ENCODE measurements around the gene ALCAM.

Gene ALCAM

DNA sequence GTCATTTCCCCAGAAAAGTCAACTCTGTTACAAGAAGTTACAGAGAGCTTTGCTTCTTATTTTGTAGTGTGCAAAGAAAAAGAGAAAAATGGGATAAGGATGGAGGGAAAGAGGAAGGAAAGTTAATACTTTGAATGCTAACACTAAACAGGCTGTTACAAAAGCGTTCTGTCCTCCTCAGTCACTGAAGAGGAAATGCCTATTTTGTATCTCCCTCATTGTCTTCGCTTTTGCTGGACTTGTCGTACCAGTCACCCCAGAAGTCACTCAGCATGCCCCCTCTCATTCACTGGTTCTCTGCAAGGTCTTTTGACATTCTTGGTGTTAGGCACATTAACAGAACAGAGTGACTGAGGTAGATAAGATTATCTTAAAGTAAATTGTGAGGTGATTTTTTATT lies 129.6 kb downstream of the ALCAM start:
- TF ChIP-seq, protein P1, sequence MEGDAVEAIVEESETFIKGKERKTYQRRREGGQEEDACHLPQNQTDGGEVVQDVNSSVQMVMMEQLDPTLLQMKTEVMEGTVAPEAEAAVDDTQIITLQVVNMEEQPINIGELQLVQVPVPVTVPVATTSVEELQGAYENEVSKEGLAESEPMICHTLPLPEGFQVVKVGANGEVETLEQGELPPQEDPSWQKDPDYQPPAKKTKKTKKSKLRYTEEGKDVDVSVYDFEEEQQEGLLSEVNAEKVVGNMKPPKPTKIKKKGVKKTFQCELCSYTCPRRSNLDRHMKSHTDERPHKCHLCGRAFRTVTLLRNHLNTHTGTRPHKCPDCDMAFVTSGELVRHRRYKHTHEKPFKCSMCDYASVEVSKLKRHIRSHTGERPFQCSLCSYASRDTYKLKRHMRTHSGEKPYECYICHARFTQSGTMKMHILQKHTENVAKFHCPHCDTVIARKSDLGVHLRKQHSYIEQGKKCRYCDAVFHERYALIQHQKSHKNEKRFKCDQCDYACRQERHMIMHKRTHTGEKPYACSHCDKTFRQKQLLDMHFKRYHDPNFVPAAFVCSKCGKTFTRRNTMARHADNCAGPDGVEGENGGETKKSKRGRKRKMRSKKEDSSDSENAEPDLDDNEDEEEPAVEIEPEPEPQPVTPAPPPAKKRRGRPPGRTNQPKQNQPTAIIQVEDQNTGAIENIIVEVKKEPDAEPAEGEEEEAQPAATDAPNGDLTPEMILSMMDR (IDR thresholded peaks at IDR 0.05; ENCODE audit: unreplicated experiment in 3 of 3), result no peak
- H3K9me3 Mint-ChIP-seq, result peaks cover 12% of the 10 kb centered on the region
- peaks cover 16% of the 10 kb centered on the region for H3K36me3 Mint-ChIP-seq (ENCODE audit: low read depth)
- H3K4me3 Mint-ChIP-seq, result no peak overlapping the region
- H3K27me3 Mint-ChIP-seq (ENCODE audit: low read depth), result no peaks in the 10 kb centered on the region
- H3K27ac Mint-ChIP-seq, result no peak overlapping the region
- peaks cover 15% of the 10 kb centered on the region for H3K4me1 Mint-ChIP-seq

DNA sequence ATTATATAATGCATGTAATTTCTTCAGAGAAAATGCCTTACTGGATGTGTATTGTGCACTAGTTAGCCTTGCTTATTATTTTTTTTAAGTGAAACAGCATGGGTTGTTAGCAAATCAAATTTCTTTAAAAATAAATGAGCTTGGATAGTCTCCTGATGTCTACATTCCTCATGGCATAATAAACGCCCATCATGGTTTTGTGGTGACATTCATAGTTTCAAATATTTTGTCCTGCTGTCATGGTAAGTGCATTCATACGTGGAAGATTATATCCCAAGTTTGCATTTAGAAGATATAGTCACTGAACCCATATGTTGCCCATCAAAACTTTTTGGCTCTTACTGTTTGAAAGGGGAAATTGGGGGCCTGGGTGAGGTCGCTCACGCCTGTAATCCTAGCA lies 130.7 kb downstream of the ALCAM start:
- Mint-ChIP-seq H3K4me1 (peaks cover 15% of the 10 kb centered on the region), H3K9me3 (peaks cover 2% of the 10 kb centered on the region), H3K36me3 (ENCODE audit: low read depth) (peaks cover 6% of the 10 kb centered on the region), H3K27ac (no peak overlapping the region), H3K4me3 (no peak overlapping the region), H3K27me3 (ENCODE audit: low read depth) (no peaks in the 10 kb centered on the region)
- TF ChIP-seq, protein P1 (IDR thresholded peaks at IDR 0.05; ENCODE audit: unreplicated experiment in 3 of 3), result no peak

DNA sequence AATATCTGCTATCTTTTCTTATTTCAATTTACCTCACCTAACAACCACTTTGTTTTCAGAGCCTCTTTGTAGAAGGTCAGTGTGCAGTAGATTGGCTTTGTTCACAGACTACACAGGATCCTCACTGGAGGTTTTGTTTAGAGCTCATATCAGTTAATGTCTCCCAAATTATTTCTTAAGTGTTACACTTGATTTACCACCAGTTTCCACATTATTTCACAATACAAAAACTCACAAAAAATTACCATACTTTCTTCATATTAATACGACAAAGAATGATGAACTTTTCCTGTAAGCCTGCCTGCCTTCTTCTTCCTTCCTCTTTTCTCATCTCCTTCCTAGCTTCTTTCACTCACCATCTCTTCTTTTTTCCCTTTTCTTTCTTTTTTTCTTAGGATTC lies 133.3 kb downstream of the ALCAM start:
- Mint-ChIP-seq H3K27ac (peak overlapping the region in 2 of 3 experiments; percentile 5 to 26), H3K4me3 (no peak overlapping the region), H3K9me3 (no peaks in the 10 kb centered on the region), H3K4me1 (peaks cover 20% of the 10 kb centered on the region), H3K36me3 (ENCODE audit: low read depth) (no peaks in the 10 kb centered on the region), H3K27me3 (ENCODE audit: low read depth) (no peaks in the 10 kb centered on the region)
- TF ChIP-seq, protein P1 (IDR thresholded peaks at IDR 0.05; ENCODE audit: unreplicated experiment in 3 of 3), result no peak

DNA sequence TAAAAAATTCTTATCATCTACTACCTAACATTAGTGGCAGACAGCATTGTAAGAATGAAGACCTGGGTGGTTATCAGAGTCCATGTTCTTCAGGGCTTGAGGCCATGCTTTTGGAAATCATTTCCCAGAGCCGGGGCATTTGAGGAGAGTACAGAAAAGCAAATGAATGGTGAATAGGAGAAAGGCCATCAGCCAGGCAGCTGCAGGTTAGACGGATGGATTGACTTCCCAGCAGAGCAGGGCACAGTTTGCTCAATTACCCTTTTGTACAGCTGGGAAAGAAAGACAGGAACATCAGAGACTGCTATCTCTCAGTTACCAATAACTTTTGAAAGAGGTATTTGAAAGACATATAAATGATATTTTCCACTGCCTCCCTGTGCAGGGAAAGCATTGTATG lies 135.6 kb downstream of the ALCAM start:
- no peak overlapping the region for H3K4me3 Mint-ChIP-seq
- H3K9me3 Mint-ChIP-seq, result no peaks in the 10 kb centered on the region
- H3K4me1 Mint-ChIP-seq, result peaks cover 16% of the 10 kb centered on the region
- TF ChIP-seq, protein P1 (IDR thresholded peaks at IDR 0.05; ENCODE audit: unreplicated experiment in 3 of 3), result no peak
- H3K27ac Mint-ChIP-seq, result no peak overlapping the region
- no peaks in the 10 kb centered on the region for H3K27me3 Mint-ChIP-seq (ENCODE audit: low read depth)
- H3K36me3 Mint-ChIP-seq (ENCODE audit: low read depth), result no peaks in the 10 kb centered on the region

DNA sequence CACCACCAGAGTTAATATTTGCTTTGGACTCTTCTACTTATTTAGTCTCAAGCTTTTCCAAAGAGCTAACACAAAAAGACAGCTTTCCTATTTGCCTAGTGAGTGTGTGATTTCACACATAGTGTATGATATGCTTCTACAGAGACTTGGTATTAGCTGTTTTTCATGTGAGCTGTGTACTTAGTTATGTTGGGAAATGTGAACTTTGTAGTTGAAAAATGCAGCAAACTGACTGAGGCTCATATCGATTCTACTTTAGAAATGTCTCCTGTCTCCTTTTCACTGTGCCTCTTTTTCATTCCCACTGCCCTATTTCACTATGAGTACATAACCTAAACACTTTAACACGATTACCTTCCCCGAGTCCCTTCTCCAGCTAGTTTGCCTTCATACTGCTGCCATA lies 136.5 kb downstream of the ALCAM start:
- TF ChIP-seq, protein P1 (IDR thresholded peaks at IDR 0.05; ENCODE audit: unreplicated experiment in 3 of 3), result no peak
- Mint-ChIP-seq H3K27me3 (ENCODE audit: low read depth) (no peaks in the 10 kb centered on the region), H3K4me3 (no peak overlapping the region), H3K4me1 (peaks cover 16% of the 10 kb centered on the region), H3K27ac (peak overlapping the region in 2 of 3 experiments; percentile 5 to 11), H3K36me3 (ENCODE audit: low read depth) (no peaks in the 10 kb centered on the region), H3K9me3 (no peaks in the 10 kb centered on the region)

DNA sequence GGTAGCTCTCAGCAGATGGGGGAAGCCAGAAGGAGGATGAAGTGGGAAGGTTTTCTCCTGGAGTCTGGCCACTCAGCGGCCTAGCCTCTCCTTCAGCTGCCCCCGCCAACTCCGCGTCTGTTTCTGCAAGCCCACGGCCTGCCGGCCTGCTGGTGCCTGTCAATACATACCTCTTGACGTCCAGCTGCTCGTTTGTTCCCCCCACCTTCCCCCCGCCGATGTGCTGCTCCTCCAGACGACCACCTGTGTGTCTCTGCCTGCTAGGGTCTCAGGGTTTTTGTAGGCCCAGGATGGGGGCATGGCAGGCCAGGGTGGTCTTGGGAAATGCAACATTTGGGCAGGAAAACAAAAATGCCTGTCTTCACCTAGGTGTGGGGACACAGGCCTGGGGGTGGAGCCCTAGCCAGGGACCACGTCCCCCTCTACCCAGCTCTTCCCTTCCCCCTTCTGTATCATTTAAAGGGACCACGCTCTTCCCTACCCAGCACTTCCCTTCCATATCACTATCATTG lies 137.8 kb downstream of the ALCAM start:
- Mint-ChIP-seq H3K4me3 (no peak overlapping the region), H3K27ac (no peak overlapping the region), H3K27me3 (ENCODE audit: low read depth) (no peaks in the 10 kb centered on the region), H3K36me3 (ENCODE audit: low read depth) (no peaks in the 10 kb centered on the region), H3K4me1 (peaks cover 16% of the 10 kb centered on the region), H3K9me3 (no peaks in the 10 kb centered on the region)
- TF ChIP-seq, protein P1 (IDR thresholded peaks at IDR 0.05; ENCODE audit: unreplicated experiment in 3 of 3), result no peak
